Stimulated activated CD4-positive, alpha-beta T cell treated with anti-CD3 and anti-CD28 coated beads, Interleukin-12 subunit alpha, Interleukin-12 subunit beta, amount 100 ng/mL, for 4 hours (primary cell): ENCODE results near the gene MIF4GD.
A peak's percentile ranks its signal among the peaks of the same experiment; 100 is the strongest.
"Not testable (repeated sequence)": the region's sequence is repeated elsewhere in the genome, so short reads cannot be mapped to it uniquely, and the experiment has no call there.

Experiments used
- DNase-seq: peaks from one replicate; pipeline ENCODE4 v3.0.0-alpha.2; 2020

MIF4GD gene

DNA sequence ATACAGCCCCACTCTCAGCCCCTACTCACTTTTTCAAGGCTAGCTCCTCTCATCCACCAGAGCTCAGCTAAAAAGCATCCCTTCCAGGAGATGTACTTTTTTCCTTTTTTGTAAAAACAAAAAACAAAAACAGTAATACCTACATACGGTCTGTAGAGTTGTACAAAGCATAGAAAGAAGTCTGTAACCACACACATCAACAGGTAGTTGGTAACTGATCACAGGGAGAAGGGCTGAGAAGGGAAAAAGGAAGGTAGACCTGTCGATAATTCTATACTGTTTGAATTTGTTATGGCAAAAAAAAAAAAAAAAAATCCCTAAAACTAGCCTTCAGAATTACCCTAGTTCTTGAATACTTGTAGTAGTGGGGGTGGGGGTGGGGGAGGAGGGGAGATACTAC lies 17.3 kb upstream of the MIF4GD start:
- DNase-seq = no peak

- no peak for DNase-seq
Observed at GRCh38 chr17:75287221-75287620, 16.2 kb upstream of the MIF4GD start.

DNA sequence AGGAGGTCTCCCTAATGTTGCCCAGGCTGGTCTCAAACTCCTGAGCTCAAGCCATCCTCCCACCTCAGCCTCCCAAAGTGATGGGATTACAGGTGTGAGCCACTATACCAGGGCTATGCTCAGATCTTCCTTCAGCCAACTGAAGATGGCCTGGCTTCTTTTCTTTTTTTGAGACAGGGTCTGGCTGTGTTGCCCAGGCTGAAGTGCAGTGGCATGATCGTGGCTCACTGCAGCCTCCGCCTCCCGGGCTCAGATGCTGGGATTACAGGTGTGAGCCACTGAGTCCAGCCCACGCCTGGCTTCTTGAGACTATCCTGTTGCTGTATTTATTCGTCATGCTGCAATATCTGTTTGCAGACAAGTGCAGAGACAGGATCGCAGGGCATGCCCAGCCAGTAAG lies 14.1 kb upstream of the MIF4GD start:
- no peak for DNase-seq

- not testable (repeated sequence) for DNase-seq
Observed at GRCh38 chr17:75280189-75280588, 9.2 kb upstream of the MIF4GD start.

- DNase-seq = no peak
Observed at GRCh38 chr17:75277664-75278071, 6.6 kb upstream of the MIF4GD start.

GRCh38 chr17:75273977-75274708 lies 3.1 kb upstream of the MIF4GD start:
- DNase-seq = no peak

- DNase-seq = no peak
Observed at GRCh38 chr17:75272848-75273184, 1.8 kb upstream of the MIF4GD start.

DNA sequence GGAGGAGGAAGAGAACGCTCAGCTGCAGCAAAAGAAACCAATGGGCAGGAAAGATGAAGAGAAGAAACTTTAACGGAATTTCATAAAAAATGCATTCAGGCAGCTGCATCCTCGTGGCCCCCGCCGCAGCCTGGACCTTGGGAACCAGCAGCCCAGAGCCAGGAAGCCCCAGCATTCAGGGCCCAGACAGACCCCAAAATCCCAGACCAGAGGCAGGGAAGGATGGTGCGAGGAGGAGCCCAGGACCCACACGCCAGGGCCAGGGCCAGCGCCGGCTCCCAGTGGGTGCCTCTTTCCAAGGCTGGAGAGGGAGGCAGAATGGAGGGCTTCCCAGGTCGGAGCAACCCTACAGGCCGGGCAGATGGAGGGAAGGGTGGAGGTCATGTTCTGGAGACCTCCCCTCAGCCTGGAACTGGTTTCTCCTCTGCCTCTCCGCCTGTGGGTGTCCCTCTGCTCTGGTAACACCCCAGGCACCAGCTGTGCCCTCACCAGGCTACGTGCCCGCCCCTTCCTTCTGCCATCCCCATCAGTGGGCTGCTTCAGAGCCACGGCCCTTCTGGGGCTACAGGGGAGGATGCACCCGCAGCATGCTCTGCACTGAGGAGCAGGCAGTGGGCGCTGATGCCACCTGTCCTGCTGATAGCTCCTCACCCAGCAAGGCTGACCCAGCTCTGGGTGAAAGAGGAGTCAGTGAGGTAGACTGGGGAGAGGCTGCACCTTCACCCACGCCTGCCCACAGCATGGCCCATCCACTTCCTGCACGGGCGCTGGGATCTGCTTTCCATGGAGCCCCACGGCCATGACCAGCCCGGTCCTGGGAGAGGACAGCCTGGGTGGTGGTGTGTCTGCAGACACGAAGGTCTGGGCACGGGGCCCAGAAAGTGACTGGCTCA lies 1.2 kb upstream of the MIF4GD start:
- peak; percentile 19 for DNase-seq

- DNase-seq = peak; percentile 89
Observed at GRCh38 chr17:75271233-75271954, 363 bp upstream of the MIF4GD start.

DNA sequence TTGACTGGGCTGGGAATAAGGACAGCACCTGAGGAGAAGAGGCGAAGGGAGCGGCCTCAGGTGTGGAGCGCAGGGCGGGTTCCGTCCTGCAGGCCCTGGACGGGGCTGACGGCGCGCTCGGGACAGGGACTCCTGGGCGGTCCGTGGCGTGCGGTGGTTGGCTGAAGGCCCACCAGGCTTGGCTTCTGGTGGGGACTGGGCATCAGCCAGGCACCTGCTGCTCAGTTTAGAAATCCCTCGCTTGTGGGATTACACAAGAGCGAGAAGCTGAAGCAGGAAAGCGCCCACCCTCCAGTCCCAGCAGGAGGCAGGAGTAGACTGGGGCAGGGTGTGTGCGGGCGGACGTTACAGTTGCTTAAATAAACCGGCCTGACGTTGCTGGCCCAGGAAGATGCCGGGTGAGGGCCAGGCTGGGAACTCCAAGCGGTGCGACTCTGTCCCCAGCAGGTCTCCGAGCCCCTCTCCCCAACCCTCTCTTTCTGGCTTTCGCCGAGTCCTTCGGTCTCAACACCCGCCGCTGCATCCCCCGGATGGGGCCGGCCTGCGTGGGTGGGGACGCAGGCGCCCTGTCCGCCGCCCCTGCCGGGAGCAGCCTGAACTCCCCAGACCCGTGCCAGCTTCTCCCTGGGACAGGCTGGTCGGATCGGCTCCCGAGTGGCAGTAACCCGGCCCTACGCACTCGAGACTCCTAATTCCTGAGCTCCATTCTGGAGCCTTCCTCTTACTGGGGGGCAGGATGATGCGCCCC lies 639 bp downstream of the MIF4GD start:
- peak; percentile 58 for DNase-seq

DNA sequence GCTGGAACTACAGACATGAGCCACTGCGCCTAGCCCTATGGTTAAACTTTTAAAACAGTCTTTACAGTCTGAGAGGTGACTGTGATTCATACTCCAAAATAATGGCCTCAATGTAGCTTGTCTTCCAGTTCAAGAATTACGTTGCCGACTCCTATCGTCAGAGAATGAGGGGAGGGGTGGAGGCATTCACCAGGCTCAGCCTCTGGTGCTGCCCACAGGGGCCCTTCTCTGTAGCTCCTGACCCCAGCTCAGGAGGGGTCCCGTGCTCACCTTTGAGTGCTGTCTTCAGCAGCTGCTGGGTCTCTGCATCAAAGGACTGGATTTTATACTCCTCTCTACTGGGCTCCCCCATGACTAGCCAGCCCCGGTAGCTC lies 1.2 kb downstream of the MIF4GD start:
- DNase-seq = no peak

DNA sequence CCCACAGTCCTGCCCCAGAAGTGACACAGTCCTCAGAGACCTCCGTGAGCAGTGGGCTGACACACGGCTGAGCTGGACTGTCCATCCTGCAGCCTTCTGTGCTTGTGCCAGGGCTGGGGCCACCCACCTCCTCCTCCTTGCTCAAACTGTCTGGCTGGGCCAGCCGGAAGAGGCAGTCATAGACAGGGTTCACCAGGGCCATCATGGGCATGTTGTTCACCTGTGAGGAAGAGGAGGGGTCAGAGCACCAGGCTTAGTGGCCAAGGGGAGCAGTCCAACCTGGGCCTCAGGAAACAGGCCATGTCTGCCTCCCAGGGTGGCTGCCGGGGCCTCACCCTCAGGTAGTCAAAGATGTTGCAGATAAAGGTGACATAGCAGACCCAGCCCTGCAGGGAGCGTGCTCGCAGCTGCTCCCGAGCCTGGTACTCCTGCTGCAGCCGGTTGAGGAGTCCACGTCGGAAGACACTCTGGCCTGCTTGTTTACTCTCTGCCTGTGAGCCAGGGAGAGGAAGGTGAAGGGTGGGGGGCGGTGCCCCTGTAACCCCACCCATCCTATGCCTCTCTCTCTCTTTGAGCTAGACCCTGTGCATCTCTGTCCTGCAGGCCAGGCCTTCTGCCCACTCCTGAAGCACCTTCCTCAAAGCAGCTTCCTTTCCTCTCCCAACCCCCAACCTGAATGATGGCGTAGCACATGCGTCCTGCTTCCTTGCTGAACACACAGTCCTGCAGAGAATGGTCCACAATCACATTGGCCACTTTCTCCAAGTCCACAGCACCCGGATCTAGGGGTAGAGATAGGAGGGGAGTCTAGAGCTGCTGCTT lies 3.4 kb downstream of the MIF4GD start:
- no peak for DNase-seq

GRCh38 chr17:75267153-75267410 lies 3.9 kb downstream of the MIF4GD start:
- DNase-seq = no peak

DNA sequence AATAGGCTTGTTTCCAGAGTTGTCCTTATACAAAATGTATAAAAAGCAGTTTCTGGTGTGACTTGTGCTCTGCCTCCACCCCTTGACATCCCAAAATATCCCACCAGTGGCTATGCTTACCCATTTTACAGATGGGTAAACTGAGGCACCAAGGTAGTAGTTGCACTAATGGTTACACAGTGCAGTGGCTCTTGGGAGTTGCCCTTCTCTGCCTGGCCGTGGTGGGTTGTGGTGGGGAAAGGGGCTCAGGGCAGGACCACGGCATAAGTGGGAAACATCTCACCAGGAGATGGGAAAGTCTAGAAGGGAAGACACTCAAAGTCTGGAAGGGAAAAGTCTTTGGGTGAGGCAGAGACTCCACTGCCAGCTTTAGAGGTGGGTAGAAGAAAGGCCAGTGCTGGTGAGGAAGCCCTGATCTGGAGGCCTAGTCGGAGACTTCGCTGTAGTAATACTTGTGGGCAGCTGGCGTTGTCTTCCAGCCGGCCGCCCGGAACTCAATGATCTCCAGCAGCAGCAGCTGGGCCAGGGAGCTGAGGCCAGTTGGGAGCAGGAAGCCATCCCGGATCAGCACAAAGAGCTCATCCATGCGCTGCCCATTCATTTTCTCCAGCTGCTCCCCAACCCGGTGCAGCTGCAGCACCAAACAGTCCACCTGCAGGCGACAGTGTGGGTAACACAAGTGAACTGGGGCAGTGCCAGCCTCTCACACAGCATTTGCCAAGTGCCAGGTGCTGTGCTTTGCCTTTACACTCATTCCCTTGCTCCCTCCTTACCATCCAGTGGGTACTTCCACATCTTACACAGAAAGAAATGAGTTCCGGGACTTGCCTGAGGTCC lies 4.5 kb downstream of the MIF4GD start:
- no peak for DNase-seq

DNA sequence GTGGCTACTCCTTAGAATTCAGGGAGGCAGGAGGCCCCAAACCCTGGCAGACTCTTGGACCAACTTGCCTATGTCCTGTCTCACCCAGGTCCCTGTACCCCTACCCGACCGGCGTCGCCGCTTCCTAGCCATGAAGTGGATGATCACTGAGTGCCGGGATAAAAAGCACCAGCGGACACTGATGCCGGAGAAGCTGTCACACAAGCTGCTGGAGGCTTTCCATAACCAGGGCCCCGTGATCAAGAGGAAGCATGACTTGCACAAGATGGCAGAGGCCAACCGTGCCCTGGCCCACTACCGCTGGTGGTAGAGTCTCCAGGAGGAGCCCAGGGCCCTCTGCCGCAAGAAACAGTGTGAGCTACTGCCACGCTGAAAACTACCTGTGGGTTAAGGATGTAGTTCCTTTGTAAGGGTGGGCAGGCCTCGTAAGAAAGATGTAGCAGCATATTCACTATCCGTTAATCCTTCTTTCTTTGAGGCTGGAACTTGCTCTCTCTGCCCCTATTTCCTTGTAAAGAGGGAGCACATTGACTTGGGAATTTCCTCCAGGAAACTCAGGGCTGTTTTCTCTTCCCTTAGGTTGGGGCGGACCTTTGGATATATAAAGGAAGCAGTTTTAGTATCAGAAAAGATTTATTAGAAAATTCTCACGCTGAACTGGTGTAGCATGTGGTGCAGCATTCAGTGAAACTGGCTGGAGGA lies 5.3 kb downstream of the MIF4GD start:
- DNase-seq = no peak

DNA sequence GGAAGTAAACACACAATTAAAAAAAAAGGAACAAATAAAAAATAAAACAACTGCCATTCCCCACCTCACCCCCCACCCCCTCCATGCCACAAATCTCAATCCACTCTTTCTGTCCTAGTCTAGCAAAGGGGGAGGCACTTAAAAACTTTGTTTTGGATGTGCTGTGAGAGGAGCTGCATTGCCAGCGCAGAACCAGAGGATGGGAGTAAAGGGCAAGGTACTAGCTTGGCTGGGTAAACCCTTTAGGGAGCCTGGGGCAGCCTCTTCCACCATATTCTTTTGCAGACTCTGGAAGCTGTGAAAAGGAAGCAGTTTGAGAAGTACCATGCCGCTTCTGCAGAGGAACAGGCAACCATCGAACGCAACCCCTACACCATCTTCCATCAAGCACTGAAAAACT lies 8.0 kb downstream of the MIF4GD start:
- DNase-seq = no peak

DNA sequence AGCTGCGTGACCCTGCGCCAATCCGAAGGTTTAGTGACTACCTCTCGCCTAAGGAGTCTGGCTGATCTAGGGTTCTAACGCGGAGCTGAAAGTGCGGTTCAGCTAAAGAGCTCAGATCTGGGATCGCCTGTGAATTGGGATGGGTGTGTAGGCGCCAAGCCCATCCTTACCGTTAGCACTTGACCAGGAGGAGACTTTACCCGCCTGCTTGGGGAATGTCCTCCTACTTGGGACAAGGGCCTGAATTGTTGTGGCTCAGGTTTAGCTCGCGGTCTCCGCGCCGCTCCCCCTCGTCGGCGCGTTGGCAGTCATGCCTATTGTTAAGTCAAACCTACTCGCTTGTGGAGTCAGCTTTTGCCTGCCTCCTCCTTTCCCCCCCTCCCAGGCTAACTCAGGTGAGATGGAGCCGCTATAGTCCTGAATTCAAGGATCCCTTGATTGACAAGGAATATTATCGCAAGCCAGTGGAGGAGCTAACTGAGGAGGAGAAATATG lies 8.9 kb downstream of the MIF4GD start:
- no peak for DNase-seq

GRCh38 chr17:75261336-75262111 lies 9.5 kb downstream of the MIF4GD start, which contains the start of the genes GGA3 and MRPS7:
Gene GGA3 (minus strand): TSS chr17:75261606. CDS start chr17:75261587, 19 bp downstream.
Gene MRPS7 (plus strand): TSS chr17:75261879. CDS start chr17:75261901, 22 bp downstream.
- DNase-seq = peak; percentile 95

GRCh38 chr17:75260641-75261335 lies 10.2 kb downstream of the MIF4GD start:
- DNase-seq = peak; percentile 48
